GM12878 (cell line): ENCODE results near the gene DNAJC5. TPM values are rescaled to one million over a fixed set of nuclear protein-coding genes. Genes with fewer than 3 reads are reported as not detected.

Experiments
- ATAC-seq: fragments of 200-7000 bp; cut with Tn5 transposase; 3 replicates; pipeline ENCODE4 v1.9.1; 2020; ENCODE audit warnings: mild to moderate bottlenecking, moderate library complexity
- BruUV-seq: library from RNA; stranded (reverse); fragments of 400-500 nt; replicated peaks from 2 replicates; lab custom pipeline; 2021; lab: Mats Ljungman, UMichigan
- CTCF ChIA-PET: fragments of 300-600 bp; sonication (Branson Sonifier 250); formaldehyde crosslinking; extraction: SDS; loops from one replicate; lab custom pipeline; 2021; ENCODE audit warnings: inconsistent platforms; lab: Yijun Ruan, JAX
- POLR2A ChIA-PET: fragments of 350-600 bp; formaldehyde crosslinking; extraction: SDS; loops from one replicate; lab custom pipeline; 2021; ENCODE audit warnings: inconsistent platforms; lab: Charles Lee
- RAD21 ChIA-PET: fragments of 300-600 bp; sonication (Branson Sonifier 250); formaldehyde crosslinking; loops from one replicate; lab custom pipeline; 2023; ENCODE audit warnings: antibody characterized with exemption; ENCODE audit not compliant: unreplicated experiment; lab: Charles Lee
- SMC1A ChIA-PET: fragments of 300-600 bp; sonication (Branson Sonifier 250); formaldehyde crosslinking; loops from one replicate; lab custom pipeline; 2023; ENCODE audit not compliant: unreplicated experiment, uncharacterized antibody; lab: Charles Lee
- DNase-seq: peaks from one replicate; pipeline ENCODE4 v3.0.0-alpha.2; 2011; ENCODE audit warnings: low read depth, low spot score
- FAIRE-seq: peaks from 3 replicates; lab custom pipeline; 2011; peaks lifted over from hg19 to GRCh38; lab: Jason Lieb, UNC
- H2AFZ ChIP-seq: 2 replicates; pipeline ENCODE4 v1.6.0; 2011; ENCODE audit warnings: low read depth, low read length, control low read depth; ENCODE audit not compliant: control insufficient read depth
- H3K27ac ChIP-seq: 2 replicates; pipeline ENCODE4 v1.5.1; 2011; ENCODE audit warnings: control low read depth; ENCODE audit not compliant: control insufficient read depth, insufficient read depth
- H3K27me3 ChIP-seq, 2 experiments: replicated peaks in 1 of 2; 2 replicates each; pipeline versions ENCODE4 v1.6.0 to v1.6.1; 2011; ENCODE audit warnings: low read length in 1 of 2; ENCODE audit not compliant: control insufficient read depth in 2 of 2, insufficient read depth in 2 of 2
- H3K36me3 ChIP-seq, 2 experiments: 2 replicates each; pipeline ENCODE4 v1.5.1; 2011; ENCODE audit warnings: low read length in 1 of 2; ENCODE audit not compliant: control insufficient read depth in 2 of 2, insufficient read depth in 2 of 2
- H3K4me1 ChIP-seq: 2 replicates; pipeline ENCODE4 v1.6.1; 2011; ENCODE audit warnings: mild to moderate bottlenecking, low read length, moderate library complexity, mixed read lengths; ENCODE audit not compliant: control insufficient read depth, insufficient read depth
- H3K4me2 ChIP-seq: 2 replicates; pipeline ENCODE4 v1.6.0; 2011; ENCODE audit warnings: control low read depth; ENCODE audit not compliant: control insufficient read depth, insufficient read depth
- H3K4me3 ChIP-seq: fragments of 200-600 bp; sonication (generic); 2 replicates; pipeline ENCODE4 v1.5.1; 2016
- H3K79me2 ChIP-seq: 2 replicates; pipeline ENCODE4 v1.6.0; 2011; ENCODE audit warnings: low read length; ENCODE audit not compliant: control insufficient read depth, insufficient read depth
- H3K9ac ChIP-seq: 2 replicates; pipeline ENCODE4 v1.8.0; 2011; ENCODE audit warnings: low read length, control low read depth, mixed read lengths; ENCODE audit not compliant: control insufficient read depth, insufficient read depth
- H3K9me3 ChIP-seq: replicated peaks from 3 replicates; pipeline ENCODE4 v1.5.1; 2011; ENCODE audit warnings: mild to moderate bottlenecking, low read length; ENCODE audit not compliant: control insufficient read depth, insufficient read depth
- H4K20me1 ChIP-seq: 2 replicates; pipeline ENCODE4 v1.6.0; 2011; ENCODE audit not compliant: control insufficient read depth, insufficient read depth
- CBFB ChIP-seq: IDR thresholded peaks from 2 replicates; pipeline ENCODE4 v1.6.1; 2016; ENCODE audit warnings: antibody characterized with exemption, low read depth
- CHD1 ChIP-seq: IDR thresholded peaks from 2 replicates; pipeline ENCODE4 v1.6.1; 2012; ENCODE audit warnings: low read depth, low read length, improper control_type of control experiment
- MEF2B ChIP-seq: fragments of 450-650 bp; IDR thresholded peaks from 2 replicates; pipeline ENCODE4 v1.6.1; 2018; ENCODE audit warnings: mild to moderate bottlenecking, moderate library complexity; ENCODE audit not compliant: partially characterized antibody, poor library complexity, severe bottlenecking
- MXI1 ChIP-seq: fragments of 150-350 bp; IDR thresholded peaks from 2 replicates; pipeline ENCODE4 v1.6.1; 2011; ENCODE audit warnings: low read depth, mild to moderate bottlenecking, inconsistent platforms, low read length, improper control_type of control experiment
- NFXL1 ChIP-seq: fragments of 450-650 bp; IDR thresholded peaks from 2 replicates; pipeline ENCODE4 v1.6.1; 2017; ENCODE audit warnings: antibody characterized with exemption, mild to moderate bottlenecking, borderline replicate concordance
- NR2C2 ChIP-seq: IDR thresholded peaks from 2 replicates; pipeline ENCODE4 v1.6.1; 2011; ENCODE audit warnings: borderline replicate concordance, low read depth; ENCODE audit not compliant: control insufficient read depth, insufficient read length
- PAX5 ChIP-seq: IDR thresholded peaks from 2 replicates; pipeline ENCODE4 v1.6.1; 2011; ENCODE audit warnings: low read depth, low read length, borderline replicate concordance
- PBX3 ChIP-seq: IDR thresholded peaks from 2 replicates; pipeline ENCODE4 v1.6.1; 2011; ENCODE audit warnings: mild to moderate bottlenecking, low read depth, low read length, moderate library complexity; ENCODE audit not compliant: insufficient replicate concordance
- PML ChIP-seq: IDR thresholded peaks from 2 replicates; pipeline ENCODE4 v1.6.1; 2012; ENCODE audit warnings: low read length, inconsistent platforms
- ZNF24 ChIP-seq: fragments of 450-650 bp; IDR thresholded peaks from 2 replicates; pipeline ENCODE4 v1.6.1; 2017; ENCODE audit warnings: antibody characterized with exemption, mild to moderate bottlenecking
- ZNF274 ChIP-seq: IDR thresholded peaks from one replicate; pipeline ENCODE4 v1.8.0; 2011; ENCODE audit not compliant: insufficient read length, insufficient read depth
- ZNF622 ChIP-seq: fragments of 450-650 bp; IDR thresholded peaks from 2 replicates; pipeline ENCODE4 v1.6.1; 2017; ENCODE audit warnings: mild to moderate bottlenecking, inconsistent platforms
- WGBS: methylation state at CpG from one replicate; pipeline ENCODE4 v1.1.6; 2016; ENCODE audit warnings: low lambda C conversion rate; ENCODE audit not compliant: insufficient replicate concordance, insufficient coverage; ENCODE audit errors: missing lambda C conversion rate; 5-methylcytosine and 5-hydroxymethylcytosine counted together
- in situ Hi-C: fragments of 300-500 bp; cut with MboI; formaldehyde crosslinking; loops from 9 replicates; pipeline ENCODE4 v1.14.3; 2018; ENCODE audit warnings: mixed read lengths
- intact Hi-C: fragments of 100-400 bp; cut with micrococcal nuclease; formaldehyde crosslinking; loops from one replicate; pipeline ENCODE4 v1.14.2; 2022; ENCODE audit not compliant: unreplicated experiment
- polyA plus RNA-seq, 11 experiments: library from polyadenylated mRNA; depleted of rRNA in 4 of 11; unstranded in 6 of 11; stranded (reverse) in 5 of 11; fragments of >200 nt; fragmentation: Nextera tagmentation in 4 of 11; fragmentation: Illumina TruSeq in 1 of 11; extraction: Ambion mirVana in 4 of 11; extraction: Trizol in 1 of 11; gene quantifications; 1 replicate in 1 of 11; 2 replicates in 10 of 11; pipeline versions ENCODE4 v1.2.1 to v1.2.3, GENCODE V29; 2011 to 2016; ENCODE audit warnings: inconsistent platforms in 2 of 11, missing spikeins in 2 of 11, low read depth in 1 of 11
- total RNA-seq, 4 experiments: library from RNA; depleted of rRNA in 3 of 4; stranded (reverse); fragments of >200 nt in 3 of 4; fragmentation: Illumina TruSeq in 1 of 4; extraction: Trizol in 1 of 4; gene quantifications; 2 replicates each; pipeline versions ENCODE4 v1.2.1 to v1.2.3, GENCODE V29; 2013 to 2021

Gene DNAJC5
- total and polyA plus RNA-seq, 10 of the 15 experiments (the other 5 are each of a cell fraction or from before 2014, with no cell fraction given), result 0.69 to 36.8 (median 17.0) TPM

DNA sequence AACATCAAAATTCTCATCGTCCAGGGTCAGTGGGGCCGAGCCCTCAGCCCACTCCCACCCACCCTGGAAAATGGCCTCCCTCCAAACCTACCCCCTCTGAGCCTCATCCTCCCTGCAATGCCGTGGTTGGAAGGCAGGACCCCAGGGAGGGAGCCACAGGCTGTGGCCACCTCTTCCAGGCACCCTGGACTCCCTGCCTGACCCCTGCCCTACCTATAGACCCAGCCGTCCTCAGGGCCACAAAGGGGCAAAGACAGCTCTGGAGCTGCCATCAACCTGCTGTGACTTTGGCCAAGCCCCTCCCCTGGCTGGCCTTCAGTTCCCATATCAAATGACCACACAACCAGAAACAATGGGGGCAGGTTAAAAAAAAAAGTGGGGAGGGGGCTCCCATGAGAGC, 63.5 kb downstream of the DNAJC5 start:
- DNase-seq, result no peak
- Histone ChIP-seq H3K27me3 (no peaks in the 10 kb centered on the region), H4K20me1 (no peaks in the 10 kb centered on the region), H3K9me3 (no peaks in the 10 kb centered on the region), H3K27ac (no peak overlapping the region), H2AFZ (no peak overlapping the region), H3K4me2 (no peak overlapping the region), H3K36me3 (peaks cover 0 to 4% of the 10 kb centered on the region in 2 experiments; a peak in 2 of 4 replicates), H3K4me3 (no peak overlapping the region), H3K4me1 (peaks cover 7% of the 10 kb centered on the region), H3K79me2 (peaks cover 24% of the 10 kb centered on the region), H3K9ac (no peak overlapping the region)
- in situ Hi-C loops, result no loop called here
- ChIA-PET CTCF (interaction anchor here (1.2 kb wide), 1 partner anchor 16 kb away, joined by 3 read pairs; no protein-coding TSS in a partner anchor), RAD21 (no interaction called here), POLR2A (no interaction called here), SMC1A (no interaction called here)
- no TSS peak for BruUV-seq
- FAIRE-seq, result no peak
- intact Hi-C loops, result loop anchor here (5.0 kb wide), 1 partner anchor 99 kb away; no protein-coding TSS in a partner anchor
- 60% methylated on average over 4 of the region's 4 CpGs for WGBS
- TF ChIP-seq MXI1, result no peak
- TF ChIP-seq NR2C2, result no peak
- TF ChIP-seq ZNF274, result no peak
- TF ChIP-seq CBFB, result no peak
- TF ChIP-seq ZNF622, result no peak
- no peak for TF ChIP-seq MEF2B
- TF ChIP-seq PAX5, result no peak
- TF ChIP-seq ZNF24, result no peak
- no peak for TF ChIP-seq PML
- no peak for TF ChIP-seq CHD1
- no peak for TF ChIP-seq PBX3
- no peak for TF ChIP-seq NFXL1
- ATAC-seq, result no peak
